Testis (tissue), 3 donors: ENCODE results near the gene JAM3. TPM values are rescaled to one million over a fixed set of nuclear protein-coding genes. Genes with fewer than 3 reads are reported as not detected.

Experiments
- DNase-seq: peaks from one replicate; pipeline ENCODE4 v3.0.0-alpha.2; 2019
- H3K27ac ChIP-seq, 2 donors: fragments of 200-600 bp; sonication (generic); one replicate each; pipeline ENCODE4 v1.5.1; 2019
- H3K27me3 ChIP-seq: fragments of 200-600 bp; sonication (generic); one replicate; pipeline ENCODE4 v1.5.1; 2019
- H3K36me3 ChIP-seq: fragments of 200-600 bp; sonication (generic); one replicate; pipeline ENCODE4 v1.5.1; 2017; ENCODE audit warnings: low read depth; ENCODE audit errors: missing control alignments
- H3K4me1 ChIP-seq: fragments of 200-600 bp; sonication (generic); one replicate; pipeline ENCODE4 v1.5.1; 2019
- H3K4me3 ChIP-seq, 2 donors: fragments of 200-600 bp; sonication (generic); one replicate each; pipeline ENCODE4 v1.5.1; 2017 to 2019
- H3K9me3 ChIP-seq: fragments of 200-600 bp; sonication (generic); one replicate; pipeline ENCODE4 v1.5.1; 2017
- CTCF ChIP-seq, 3 experiments: fragments of 450-650 bp in 2 of 3; fragments of 200-600 bp in 1 of 3; sonication (generic) in 1 of 3; IDR thresholded peaks; one replicate each; pipeline ENCODE4 v1.5.1; 2016 to 2019; ENCODE audit warnings: antibody characterized with exemption in 3 of 3, mild to moderate bottlenecking in 2 of 3, moderate library complexity in 1 of 3
- POLR2A ChIP-seq: fragments of 450-650 bp; IDR thresholded peaks from one replicate; pipeline ENCODE4 v1.6.1; 2017; ENCODE audit warnings: antibody characterized with exemption, mild to moderate bottlenecking, moderate library complexity
- WGBS, 2 donors: methylation state at CpG; one replicate each; pipeline ENCODE4 v1.1.5; 2018; 5-methylcytosine and 5-hydroxymethylcytosine counted together
- intact Hi-C: fragments of 100-400 bp; cut with DNase I; formaldehyde crosslinking; loops from one replicate; pipeline ENCODE4 v1.15.1; 2023; ENCODE audit warnings: low total_unique reads
- polyA plus RNA-seq: library from polyadenylated mRNA; stranded (reverse); fragments of 350-450 nt; fragmentation: Illumina TruSeq; extraction: RNeasy Lipid Tissue Mini Kit (QIAGEN cat#74804); gene quantifications from one replicate; pipeline ENCODE4 v1.2.3, GENCODE V29; 2014; ENCODE audit warnings: low read depth, low replicate concordance; ENCODE audit not compliant: insufficient read depth
- total RNA-seq, 2 donors: library from RNA; depleted of rRNA; stranded (reverse); fragments of >200 nt; gene quantifications; one replicate each; pipeline ENCODE4 v1.2.3, GENCODE V29; 2016

Gene JAM3
- total and polyA plus RNA-seq, 3 donors from 2014 or later: 81.0 to 188 (median 172) TPM

- Histone ChIP-seq H3K9me3 (no peaks in the 10 kb centered on the region), H3K27me3 (no peaks in the 10 kb centered on the region), H3K27ac (peak overlapping the region in 1 of 2 donors; percentile 97), H3K4me1 (peaks cover 27% of the 10 kb centered on the region), H3K4me3 (no peak overlapping the region), H3K36me3 (no peaks in the 10 kb centered on the region)
- TF ChIP-seq CTCF (IDR thresholded peaks at IDR 0.05) (no peak), POLR2A (no peak)
- intact Hi-C loops: no loop called here
- WGBS, 2 donors: 77 to 79% methylated on average over 20 of the region's 20 CpGs
- DNase-seq: no peak
These were observed 28.2 kb upstream of the JAM3 start for GRCh38 chr11:134040386-134041302.

- no peaks in the 10 kb centered on the region for H3K27me3 ChIP-seq
- H3K27ac ChIP-seq: peak overlapping the region in 1 of 2 donors; percentile 32
- peaks cover 27% of the 10 kb centered on the region for H3K4me1 ChIP-seq
- DNase-seq: no peak
- H3K4me3 ChIP-seq: no peak overlapping the region
- TF ChIP-seq POLR2A (no peak), CTCF (IDR thresholded peaks at IDR 0.05) (no peak)
- intact Hi-C loops: no loop called here
- WGBS, 2 donors: 83 to 85% methylated on average over 8 of the region's 8 CpGs
- no peaks in the 10 kb centered on the region for H3K36me3 ChIP-seq
- H3K9me3 ChIP-seq: no peaks in the 10 kb centered on the region
These were observed 27.5 kb upstream of the JAM3 start for GRCh38 chr11:134041349-134041748.

GRCh38 chr11:134041791-134042696 is 26.8 kb upstream of the JAM3 start:
- Histone ChIP-seq H3K36me3 (no peaks in the 10 kb centered on the region), H3K27ac (no peak overlapping the region), H3K27me3 (no peaks in the 10 kb centered on the region), H3K9me3 (no peaks in the 10 kb centered on the region), H3K4me3 (no peak overlapping the region), H3K4me1 (peaks cover 25% of the 10 kb centered on the region)
- TF ChIP-seq CTCF (IDR thresholded peaks at IDR 0.05) (no peak), POLR2A (no peak)
- 85 to 93% methylated on average over 11 to 27 of the region's 30 CpGs for WGBS, 2 donors
- DNase-seq: no peak
- intact Hi-C loops: no loop called here

GRCh38 chr11:134043821-134044420 is 25.0 kb upstream of the JAM3 start:
- H3K27me3 ChIP-seq: no peaks in the 10 kb centered on the region
- intact Hi-C loops: no loop called here
- 85 to 95% methylated on average over 9 of the region's 9 CpGs for WGBS, 2 donors
- no peak overlapping the region for H3K4me3 ChIP-seq
- no peaks in the 10 kb centered on the region for H3K36me3 ChIP-seq
- DNase-seq: no peak
- no peak overlapping the region for H3K27ac ChIP-seq
- TF ChIP-seq CTCF (IDR thresholded peaks at IDR 0.05) (no peak), POLR2A (no peak)
- no peaks in the 10 kb centered on the region for H3K9me3 ChIP-seq
- H3K4me1 ChIP-seq: peaks cover 20% of the 10 kb centered on the region
